Activated B cell treated with CpG ODN at 0.5 μM for 24 hours (primary cell): ENCODE measurements around the gene PPIE. TPM values are rescaled to one million over a fixed set of nuclear protein-coding genes. Genes with fewer than 3 reads are reported as not detected.

Experiments
- ATAC-seq: fragments of 200-7000 bp; cut with Tn5 transposase; one replicate; pipeline ENCODE4 v1.10.0; 2021; ENCODE audit warnings: low read depth, mild to moderate bottlenecking, moderate library complexity
- CTCF ChIA-PET: fragments of 350-600 bp; sonication (Branson Sonifier 250); formaldehyde crosslinking; loops from one replicate; lab custom pipeline; 2021; ENCODE audit warnings: antibody characterized with exemption; lab: Charles Lee
- POLR2A ChIA-PET: fragments of 350-600 bp; sonication (Branson Sonifier 250); formaldehyde crosslinking; loops from one replicate; lab custom pipeline; 2021; ENCODE audit warnings: antibody characterized with exemption; lab: Charles Lee
- DNase-seq: peaks from one replicate; pipeline ENCODE4 v3.0.0; 2022
- H3K27ac Mint-ChIP-seq: one replicate; pipeline ENCODE4 v1.8.0; 2020; ENCODE audit warnings: mixed read lengths
- H3K27me3 Mint-ChIP-seq: one replicate; pipeline ENCODE4 v1.8.0; 2021; ENCODE audit warnings: mixed read lengths
- H3K36me3 Mint-ChIP-seq: one replicate; pipeline ENCODE4 v1.8.0; 2021; ENCODE audit warnings: low read depth, mixed read lengths
- H3K4me1 Mint-ChIP-seq: one replicate; pipeline ENCODE4 v1.8.0; 2021; ENCODE audit warnings: mixed read lengths
- H3K4me3 Mint-ChIP-seq: one replicate; pipeline ENCODE4 v1.8.0; 2020; ENCODE audit warnings: mild to moderate bottlenecking, mixed read lengths
- H3K9me3 Mint-ChIP-seq: one replicate; pipeline ENCODE4 v1.8.0; 2020; ENCODE audit warnings: mixed read lengths
- CTCF ChIP-seq: fragments of 200-600 bp; IDR thresholded peaks from one replicate; pipeline ENCODE4 v1.8.0; 2022; ENCODE audit warnings: antibody characterized with exemption, mild to moderate bottlenecking
- intact Hi-C: fragments of 100-400 bp; cut with micrococcal nuclease; formaldehyde crosslinking; loops from one replicate; pipeline ENCODE4 v1.15.1; 2024
- total RNA-seq: library from RNA; stranded (reverse); gene quantifications from 2 replicates; pipeline ENCODE4 v1.2.3, GENCODE V29; 2022

The PPIE gene
- total RNA-seq, 1 donor from 2014 or later, result 68.5 TPM

- no peak for TF ChIP-seq CTCF
- peaks cover 8% of the 10 kb centered on the region for H3K4me1 Mint-ChIP-seq
- ATAC-seq (no peak), DNase-seq (no peak)
- H3K27ac Mint-ChIP-seq, result no peak overlapping the region
- intact Hi-C loops, result no loop called here
- H3K36me3 Mint-ChIP-seq, result no peaks in the 10 kb centered on the region
- no peaks in the 10 kb centered on the region for H3K9me3 Mint-ChIP-seq
- POLR2A ChIA-PET, result no interaction called here
- CTCF ChIA-PET, result interaction anchor here (0.6 kb wide), 1 partner anchor 1625 kb away, joined by 3 read pairs; no protein-coding TSS in a partner anchor
- no peak overlapping the region for H3K4me3 Mint-ChIP-seq
- peaks cover 41% of the 10 kb centered on the region for H3K27me3 Mint-ChIP-seq
Measured at GRCh38 chr1:39696448-39696847, 42.2 kb upstream of the PPIE start.

GRCh38 chr1:39698568-39698967 lies 40.1 kb upstream of the PPIE start:
- Mint-ChIP-seq H3K36me3 (no peaks in the 10 kb centered on the region), H3K27me3 (peaks cover 32% of the 10 kb centered on the region), H3K4me3 (no peak overlapping the region), H3K4me1 (no peaks in the 10 kb centered on the region), H3K27ac (no peak overlapping the region), H3K9me3 (no peaks in the 10 kb centered on the region)
- intact Hi-C loops, result no loop called here
- no peak for ATAC-seq
- ChIA-PET CTCF (no interaction called here), POLR2A (no interaction called here)
- DNase-seq, result no peak
- TF ChIP-seq CTCF, result no peak

GRCh38 chr1:39699419-39699818 lies 39.3 kb upstream of the PPIE start:
- ChIA-PET CTCF (no interaction called here), POLR2A (no interaction called here)
- peaks cover 29% of the 10 kb centered on the region for H3K27me3 Mint-ChIP-seq
- H3K4me3 Mint-ChIP-seq, result no peak overlapping the region
- H3K36me3 Mint-ChIP-seq, result no peaks in the 10 kb centered on the region
- ATAC-seq (no peak), DNase-seq (no peak)
- no peaks in the 10 kb centered on the region for H3K9me3 Mint-ChIP-seq
- H3K4me1 Mint-ChIP-seq, result no peaks in the 10 kb centered on the region
- no peak for TF ChIP-seq CTCF
- intact Hi-C loops, result no loop called here
- no peak overlapping the region for H3K27ac Mint-ChIP-seq

- CTCF ChIA-PET, result no interaction called here
Measured at GRCh38 chr1:39700348-39700747, 38.3 kb upstream of the PPIE start.

GRCh38 chr1:39701049-39701439 lies 37.6 kb upstream of the PPIE start:
- CTCF ChIA-PET, result interaction anchor here (1.3 kb wide), 2 partner anchors 19 to 99 kb away, joined by 4 to 6 read pairs; no protein-coding TSS in a partner anchor
- Mint-ChIP-seq H3K27me3 (peaks cover 23% of the 10 kb centered on the region), H3K27ac (no peak overlapping the region), H3K9me3 (no peaks in the 10 kb centered on the region), H3K36me3 (no peaks in the 10 kb centered on the region), H3K4me1 (no peaks in the 10 kb centered on the region), H3K4me3 (no peak overlapping the region)
- POLR2A ChIA-PET, result no interaction called here
- intact Hi-C loops, result no loop called here
- TF ChIP-seq CTCF, result no peak
- ATAC-seq (no peak), DNase-seq (no peak)

More at GRCh38 chr1:39700348-39700747, 38.3 kb upstream of the PPIE start:
- Mint-ChIP-seq H3K36me3 (no peaks in the 10 kb centered on the region), H3K4me1 (no peaks in the 10 kb centered on the region), H3K27me3 (peaks cover 26% of the 10 kb centered on the region), H3K4me3 (no peak overlapping the region), H3K9me3 (no peaks in the 10 kb centered on the region), H3K27ac (no peak overlapping the region)
- DNase-seq, result no peak
- no peak for TF ChIP-seq CTCF
- POLR2A ChIA-PET, result no interaction called here
- intact Hi-C loops, result no loop called here
- no peak for ATAC-seq
